NCI-H2107 treated with DMSO at 0.1 percent for 48 hours (cell line): ENCODE measurements around the gene KCMF1.

Experiments used
- DNase-seq: peaks from one replicate; lab custom pipeline; 2025; ENCODE audit not compliant: unreplicated experiment; lab: John Stamatoyannopoulos, UW

KCMF1 gene

DNA sequence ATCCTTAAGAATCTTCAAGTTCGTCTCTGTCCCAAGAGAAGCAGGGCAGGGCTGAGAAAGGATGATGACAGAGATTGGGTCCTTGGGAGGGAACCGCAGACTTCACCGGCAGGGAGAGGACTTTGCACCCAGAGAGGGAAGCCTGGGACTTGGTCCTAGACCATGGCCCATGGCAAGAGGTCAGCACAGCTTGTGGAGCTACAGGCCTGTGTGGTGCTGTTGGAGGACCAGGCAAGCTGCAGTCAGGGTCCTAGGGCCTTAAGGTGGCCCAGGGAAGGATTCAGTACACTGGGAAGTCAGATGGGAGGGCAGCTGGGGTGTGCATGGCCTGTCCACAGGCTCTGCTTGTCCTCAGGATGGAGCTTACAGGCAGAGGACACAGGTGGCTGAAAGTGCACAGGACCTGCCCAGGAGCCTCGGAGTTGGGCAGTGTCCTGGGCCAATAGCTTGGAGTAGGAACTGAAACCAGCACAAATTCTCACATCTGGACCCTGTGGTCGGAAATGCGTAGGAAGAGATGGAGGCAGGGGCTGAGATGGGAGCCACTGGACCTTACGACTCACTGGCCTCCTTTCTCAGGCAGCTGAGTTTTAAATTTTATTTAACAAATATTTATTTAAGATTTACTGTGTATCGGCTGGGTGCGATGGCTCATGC lies 105.8 kb downstream of the KCMF1 start:
- no peak for DNase-seq

DNA sequence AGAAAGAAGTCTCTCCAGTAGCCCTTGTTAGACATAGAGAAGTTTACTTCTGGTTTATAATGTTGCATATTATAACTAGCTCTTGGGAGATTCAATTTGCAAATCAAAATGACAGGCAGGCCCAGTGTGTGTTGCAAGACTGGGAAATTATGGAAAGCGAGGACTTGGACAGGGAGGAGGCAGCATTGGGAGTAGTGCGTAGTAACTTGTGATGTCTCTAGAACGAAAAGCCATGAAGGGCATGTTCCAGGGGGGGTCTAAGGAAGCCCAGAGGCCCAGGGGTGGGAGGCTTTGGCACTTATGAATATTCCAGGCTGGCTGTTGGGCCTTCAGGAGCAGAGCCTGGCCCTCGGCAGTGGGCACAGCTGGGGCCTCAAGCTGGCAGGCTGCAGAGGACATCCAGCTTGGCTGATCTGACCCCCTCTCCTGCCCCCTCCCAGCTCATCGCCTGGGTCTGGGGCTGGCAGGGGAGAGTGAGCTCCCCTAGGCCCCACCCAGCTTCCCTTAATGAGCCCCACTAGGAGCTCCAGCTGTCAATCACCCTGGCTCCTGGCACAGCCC lies 107.0 kb downstream of the KCMF1 start:
- DNase-seq = no peak

DNA sequence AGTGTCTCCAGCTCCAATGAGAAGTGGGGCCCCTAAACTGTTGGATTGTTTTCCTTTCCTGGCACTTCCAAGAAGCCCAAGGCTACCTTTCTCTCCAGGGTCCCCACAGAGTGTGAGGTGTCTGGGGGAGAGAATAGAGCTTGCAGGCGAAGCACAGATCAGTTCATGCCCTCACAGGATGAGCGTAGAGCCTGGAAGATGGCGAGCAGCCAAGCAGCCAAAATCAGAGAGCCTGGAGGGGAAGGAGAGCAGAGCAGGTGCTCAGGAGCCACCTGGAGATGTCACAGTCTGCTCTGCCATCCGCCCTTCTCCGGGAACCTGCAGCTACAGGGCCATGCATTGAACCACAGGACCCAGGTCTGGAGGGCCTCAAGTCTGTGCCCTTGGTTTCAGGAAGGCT lies 107.6 kb downstream of the KCMF1 start:
- DNase-seq = no peak

DNA sequence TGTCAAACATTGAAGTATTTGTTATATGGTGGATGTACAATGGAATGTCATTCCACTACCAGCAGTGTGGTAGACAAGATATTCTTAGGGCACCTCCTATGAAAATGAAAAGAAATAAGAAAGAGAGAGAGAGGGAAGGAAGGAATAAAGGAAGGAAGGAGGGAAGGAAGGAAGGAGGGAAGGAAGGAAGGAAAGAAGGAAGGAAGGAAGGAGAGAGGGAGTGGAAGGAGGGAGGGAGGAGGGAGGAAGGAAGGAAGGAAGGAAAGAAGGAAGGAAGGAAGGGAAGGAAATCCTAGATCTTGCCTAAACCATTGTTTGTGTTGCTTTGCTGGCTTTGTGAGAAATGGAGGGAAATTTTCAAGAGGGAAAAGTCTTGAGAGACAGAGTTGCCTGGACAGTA lies 112.1 kb downstream of the KCMF1 start:
- no peak for DNase-seq

DNA sequence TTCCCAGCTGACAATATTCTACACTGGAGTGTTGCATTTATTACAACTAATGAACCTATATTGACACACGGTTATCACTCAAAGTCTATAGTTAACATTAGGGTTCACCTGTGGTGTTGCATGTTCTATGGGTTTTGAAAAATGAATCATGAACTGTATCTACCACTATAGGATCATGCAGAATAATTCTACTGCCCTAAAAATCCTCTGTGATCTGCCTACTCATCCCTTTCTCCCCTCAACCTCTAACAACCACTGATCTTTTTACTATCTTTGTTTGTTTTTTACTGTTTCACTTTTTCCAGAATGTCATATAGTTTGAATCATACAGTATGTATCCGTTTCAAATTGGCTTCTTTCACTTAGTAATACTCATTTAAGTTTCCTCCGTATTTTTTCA lies 114.6 kb downstream of the KCMF1 start:
- DNase-seq = no peak

DNA sequence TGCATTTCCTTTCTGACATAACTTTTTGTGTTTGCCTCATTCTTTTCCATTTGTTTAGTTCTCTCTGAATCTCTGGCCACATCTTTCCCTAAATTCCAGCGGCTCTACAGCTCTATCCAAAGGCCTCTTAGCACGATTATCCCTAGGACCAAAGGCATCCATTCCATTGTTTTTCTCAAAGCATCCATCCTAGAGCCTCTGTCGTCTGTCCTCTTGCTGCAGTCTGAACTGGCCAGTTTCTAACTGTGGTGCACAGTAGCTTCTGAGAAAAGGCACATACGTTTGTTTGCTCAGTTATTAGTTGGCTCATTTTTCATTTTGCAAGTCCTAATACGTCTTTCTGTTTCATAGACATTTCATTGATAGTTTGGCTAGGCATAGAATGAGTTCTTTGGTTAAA lies 116.6 kb downstream of the KCMF1 start:
- no peak for DNase-seq

DNA sequence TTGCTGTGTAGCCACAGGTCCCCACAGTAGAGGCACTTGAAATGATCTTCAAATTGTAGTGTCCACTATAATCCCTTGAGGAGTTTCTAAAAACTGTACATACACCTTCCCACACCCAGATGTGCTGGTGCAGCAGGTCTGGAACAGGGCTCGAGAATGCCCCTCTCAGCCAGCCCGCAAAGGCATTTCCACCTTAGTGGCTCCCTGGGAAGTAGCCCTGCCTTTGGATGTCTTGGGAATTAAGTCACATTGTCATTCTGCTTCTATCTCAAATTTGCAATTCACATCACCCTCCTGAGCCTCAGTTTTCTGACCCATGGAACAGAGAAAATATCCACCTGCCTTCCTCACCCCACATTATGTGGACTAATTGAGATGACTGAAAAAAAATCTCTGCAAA lies 118.0 kb downstream of the KCMF1 start:
- no peak for DNase-seq

DNA sequence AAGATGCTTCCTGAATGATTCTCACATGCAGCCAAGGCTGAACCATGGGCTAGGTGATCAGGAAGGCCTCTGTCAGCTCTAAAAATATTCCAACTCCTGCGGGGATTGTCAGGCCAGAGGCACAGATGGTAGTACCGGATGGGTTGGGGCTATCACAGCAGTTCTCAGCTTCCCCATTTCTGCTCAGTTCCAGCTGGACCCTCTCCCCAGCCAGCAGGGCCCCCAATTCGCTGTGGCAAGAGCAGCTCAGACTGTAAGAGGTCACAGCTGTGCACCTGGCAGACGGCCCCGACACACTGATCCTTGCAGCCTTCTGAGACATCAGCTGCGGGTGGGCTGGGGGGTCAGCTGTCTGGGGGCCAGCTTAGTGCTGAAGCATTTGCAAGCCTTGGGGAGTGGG lies 118.6 kb downstream of the KCMF1 start:
- DNase-seq = no peak

DNA sequence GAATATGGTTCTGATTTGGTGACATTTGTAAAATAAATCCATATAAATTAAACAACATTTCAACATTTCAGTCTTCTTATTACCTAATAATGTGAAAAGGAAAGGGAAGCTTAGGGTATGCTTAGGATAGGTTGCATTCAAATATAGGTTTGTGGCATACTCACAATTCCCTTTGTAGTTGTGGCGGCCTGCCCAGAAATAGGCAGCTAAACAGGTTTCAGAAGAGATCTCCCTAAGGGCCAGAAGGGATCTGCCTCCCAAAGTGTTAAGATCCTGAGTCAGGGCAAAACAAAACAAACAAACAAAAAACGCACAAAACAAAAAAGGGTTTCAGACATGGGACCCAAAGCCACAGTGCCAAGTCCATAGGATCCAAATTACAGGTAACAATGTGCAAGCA lies 120.9 kb downstream of the KCMF1 start:
- no peak for DNase-seq

DNA sequence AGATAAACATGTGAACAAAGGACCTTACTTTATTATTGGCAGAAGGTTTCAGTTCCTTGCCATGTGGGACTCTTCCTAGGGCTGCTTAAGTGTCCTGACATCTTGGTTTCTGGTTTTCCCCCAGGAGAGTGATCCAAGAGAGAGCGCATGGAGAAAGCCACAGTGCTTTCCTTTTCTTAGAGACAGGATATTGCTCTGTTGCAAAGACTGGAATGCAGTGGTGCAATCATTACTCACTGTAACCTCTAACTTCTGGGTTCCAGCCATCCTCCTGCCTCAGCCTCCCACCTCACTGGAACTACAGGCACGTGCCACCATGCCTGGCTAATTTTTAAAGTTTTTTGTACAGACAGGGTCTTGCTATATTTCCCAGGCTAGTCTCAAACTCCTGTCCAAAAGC lies 124.1 kb downstream of the KCMF1 start:
- no peak for DNase-seq

DNA sequence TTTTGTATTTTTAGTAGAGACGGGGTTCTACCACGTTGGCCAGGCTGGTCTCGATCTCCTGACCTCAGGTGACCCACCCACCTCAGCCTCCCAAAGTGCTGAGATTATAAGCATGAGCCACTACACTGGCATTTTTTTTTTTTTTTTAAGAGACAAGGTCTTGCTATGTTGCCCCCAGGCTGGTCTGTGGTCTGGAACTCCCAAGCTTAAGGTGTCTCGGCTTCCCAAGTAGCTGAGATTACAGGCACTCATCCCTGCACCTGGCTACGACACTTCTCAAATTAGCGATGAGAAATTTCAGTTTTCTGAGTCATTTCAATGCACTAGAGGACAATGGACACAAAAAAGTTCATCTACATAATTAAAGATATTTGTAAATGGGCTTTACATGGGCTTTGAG lies 125.7 kb downstream of the KCMF1 start:
- DNase-seq = no peak

DNA sequence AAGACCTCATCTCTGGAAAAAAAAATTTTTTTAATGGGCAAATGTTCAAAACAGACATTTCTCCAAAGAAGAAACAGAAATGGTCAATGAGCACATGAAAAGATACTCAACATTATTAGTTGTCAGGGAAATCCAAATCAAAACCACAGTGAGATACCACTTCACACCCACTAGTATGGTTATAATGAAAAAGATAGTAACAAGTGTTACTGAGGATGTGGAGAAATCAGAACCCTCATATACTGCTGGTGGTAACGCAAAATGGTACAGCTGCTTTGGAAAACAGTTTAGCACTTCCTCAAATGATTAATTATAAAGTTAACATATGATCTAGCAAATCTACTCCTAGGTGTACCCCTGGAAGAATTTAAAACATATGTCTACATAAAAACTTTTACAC lies 133.3 kb downstream of the KCMF1 start:
- DNase-seq = no peak

DNA sequence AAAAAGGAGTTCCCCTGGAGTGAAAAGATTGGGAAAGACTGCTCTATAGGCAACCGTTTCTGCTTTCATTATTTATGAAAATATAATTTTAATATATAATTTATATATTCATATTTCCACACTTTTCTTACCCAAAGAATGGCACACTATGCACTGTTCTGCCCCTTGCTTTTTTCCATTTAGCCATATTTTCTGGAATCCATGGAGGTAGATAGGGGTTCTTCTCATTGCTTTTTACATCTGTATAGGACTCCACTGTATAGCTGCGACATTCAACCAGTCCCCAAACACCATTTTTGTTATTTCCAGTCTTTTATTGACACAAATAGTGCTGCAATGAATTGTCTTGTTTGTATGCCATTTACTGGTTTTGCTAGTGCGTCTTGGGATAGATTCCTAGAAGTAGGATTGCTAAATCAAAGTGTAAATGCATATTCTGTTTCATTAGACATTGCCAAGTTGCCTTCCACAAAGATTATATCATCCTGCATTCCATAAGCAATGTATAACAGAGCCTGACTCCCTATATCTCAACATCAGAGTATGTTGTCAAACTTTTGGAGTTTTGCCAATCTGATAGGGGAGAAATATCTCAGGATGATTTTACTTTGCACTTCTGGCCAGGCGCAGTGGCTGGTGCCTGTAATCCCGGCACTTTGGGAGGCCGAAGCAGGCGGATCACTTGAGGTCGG lies 135.7 kb downstream of the KCMF1 start:
- DNase-seq = no peak
